Natural killer cell (primary cell): ENCODE results near the gene AKR1C4. TPM values are rescaled to one million over a fixed set of nuclear protein-coding genes. Genes with fewer than 3 reads are reported as not detected.
"Not testable (repeated sequence)": the region's sequence is repeated elsewhere in the genome, so short reads cannot be mapped to it uniquely, and the experiment has no call there.

Experiments used
- ATAC-seq, 3 donors: fragments of 150-1000 bp in 2 of 3; fragments of 200-7000 bp in 1 of 3; cut with Tn5 transposase; 1 replicate in 1 of 3; 2 replicates in 2 of 3; pipeline ENCODE4 v1.10.0; 2021; ENCODE audit warnings: mild to moderate bottlenecking in 2 of 3, moderate library complexity in 2 of 3
- DNase-seq, 2 donors: peaks; one replicate each; pipeline versions ENCODE4 v3.0.0 to v3.0.0-alpha.2; 2013 to 2021; ENCODE audit warnings: mixed read lengths in 1 of 2
- H3K27ac ChIP-seq: one replicate; pipeline ENCODE4 v1.5.1; 2013; ENCODE audit warnings: mild to moderate bottlenecking, low read length
- H3K27me3 ChIP-seq: one replicate; pipeline ENCODE4 v1.6.1; 2013; ENCODE audit warnings: low read length; ENCODE audit not compliant: control insufficient read depth, insufficient read depth
- H3K36me3 ChIP-seq: one replicate; pipeline ENCODE4 v1.6.1; 2013; ENCODE audit warnings: low read length; ENCODE audit not compliant: control insufficient read depth, insufficient read depth
- H3K4me1 ChIP-seq: one replicate; pipeline ENCODE4 v1.6.1; 2013; ENCODE audit warnings: low read length; ENCODE audit not compliant: control insufficient read depth, insufficient read depth
- H3K4me3 ChIP-seq: one replicate; pipeline ENCODE4 v1.5.1; 2013; ENCODE audit warnings: low read length
- H3K9me3 ChIP-seq: one replicate; pipeline ENCODE4 v1.6.1; 2013; ENCODE audit warnings: low read length; ENCODE audit not compliant: control insufficient read depth, insufficient read depth
- H3K27ac Mint-ChIP-seq, 2 donors: one replicate each; pipeline ENCODE4 v1.8.0; 2022; ENCODE audit warnings: mild to moderate bottlenecking in 2 of 2, mixed read lengths in 2 of 2, moderate library complexity in 1 of 2
- H3K27me3 Mint-ChIP-seq, 2 donors: one replicate each; pipeline ENCODE4 v1.8.0; 2022; ENCODE audit warnings: low read depth in 2 of 2, mixed read lengths in 2 of 2
- H3K36me3 Mint-ChIP-seq: one replicate; pipeline ENCODE4 v1.8.0; 2022; ENCODE audit warnings: mixed read lengths
- H3K4me1 Mint-ChIP-seq, 2 donors: one replicate each; pipeline ENCODE4 v1.8.0; 2022; ENCODE audit warnings: mixed read lengths in 2 of 2
- H3K4me3 Mint-ChIP-seq: one replicate; pipeline ENCODE4 v1.8.0; 2022; ENCODE audit warnings: mild to moderate bottlenecking, moderate library complexity, mixed read lengths
- H3K9me3 Mint-ChIP-seq, 2 donors: one replicate each; pipeline ENCODE4 v1.8.0; 2022; ENCODE audit warnings: mixed read lengths in 2 of 2
- CTCF ChIP-seq: fragments of 200-600 bp; IDR thresholded peaks from one replicate; pipeline ENCODE4 v1.8.0; 2022; ENCODE audit warnings: antibody characterized with exemption
- WGBS: methylation state at CpG from one replicate; pipeline ENCODE4 v1.1.7; 2013; ENCODE audit warnings: missing lambda C conversion rate; ENCODE audit not compliant: insufficient coverage; 5-methylcytosine and 5-hydroxymethylcytosine counted together
- intact Hi-C: fragments of 100-400 bp; cut with micrococcal nuclease; formaldehyde crosslinking; loops from one replicate; pipeline ENCODE4 v1.14.2; 2022
- total RNA-seq, 4 donors: library from RNA; stranded (reverse); fragments of 120-200 nt in 1 of 4; gene quantifications; one replicate each; pipeline versions ENCODE4 v1.2.3 to v1.2.4, GENCODE V29; 2013 to 2022

AKR1C4 gene
- total RNA-seq, 3 donors from 2014 or later (not counting 1 experiment from before 2014, with no cell fraction given) = not detected

- Mint-ChIP-seq H3K4me1 (peaks cover 0 to 7% of the 10 kb centered on the region in 2 donors), H3K27me3 (no peaks in the 10 kb centered on the region), H3K9me3 (peaks cover 4 to 25% of the 10 kb centered on the region in 2 donors), H3K36me3 (peaks cover 70% of the 10 kb centered on the region), H3K27ac (no peak overlapping the region), H3K4me3 (no peak overlapping the region)
- Histone ChIP-seq H3K4me3 (no peak overlapping the region), H3K4me1 (no peaks in the 10 kb centered on the region), H3K36me3 (no peaks in the 10 kb centered on the region), H3K27ac (no peak overlapping the region), H3K27me3 (no peaks in the 10 kb centered on the region), H3K9me3 (peaks cover 17% of the 10 kb centered on the region)
- TF ChIP-seq CTCF = no peak
- intact Hi-C loops = no loop called here
- DNase-seq = no peak
- 33% methylated on average over 1 of the region's 1 CpG for WGBS
- ATAC-seq = no peak
Measured at GRCh38 chr10:5165738-5166137, 30.9 kb upstream of the AKR1C4 start.

GRCh38 chr10:5168897-5169420 is 27.7 kb upstream of the AKR1C4 start:
- TF ChIP-seq CTCF = no peak
- no peak for ATAC-seq
- Mint-ChIP-seq H3K36me3 (peaks cover 45% of the 10 kb centered on the region), H3K4me3 (no peak overlapping the region), H3K4me1 (peaks cover 0 to 7% of the 10 kb centered on the region in 2 donors), H3K27me3 (no peaks in the 10 kb centered on the region), H3K27ac (no peak overlapping the region), H3K9me3 (peaks cover 4 to 14% of the 10 kb centered on the region in 2 donors)
- WGBS = 75% methylated on average over 5 of the region's 5 CpGs
- Histone ChIP-seq H3K4me1 (no peaks in the 10 kb centered on the region), H3K27ac (no peak overlapping the region), H3K4me3 (no peak overlapping the region), H3K27me3 (no peaks in the 10 kb centered on the region), H3K9me3 (peaks cover 14% of the 10 kb centered on the region), H3K36me3 (no peaks in the 10 kb centered on the region)
- intact Hi-C loops = no loop called here
- DNase-seq = no peak

DNA sequence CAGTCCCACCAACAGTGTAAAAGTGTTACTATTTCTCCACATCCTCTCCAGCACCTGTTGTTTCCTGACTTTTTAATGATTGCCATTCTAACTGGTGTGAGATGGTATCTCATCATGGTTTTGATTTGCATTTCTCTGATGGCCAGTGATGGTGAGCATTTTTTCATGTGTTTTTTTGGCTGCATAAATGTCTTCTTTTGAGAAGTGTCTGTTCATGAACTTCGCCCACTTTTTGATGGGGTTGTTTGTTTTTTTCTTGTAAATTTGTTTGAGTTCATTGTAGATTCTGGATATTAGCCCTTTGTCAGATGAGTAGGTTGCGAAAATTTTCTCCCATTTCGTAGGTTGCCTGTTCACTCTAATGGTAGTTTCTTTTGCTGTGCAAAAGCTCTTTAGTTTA is 21.1 kb upstream of the AKR1C4 start:
- H3K27me3 Mint-ChIP-seq, H3K27ac ChIP-seq, H3K27me3 ChIP-seq, DNase-seq, H3K4me1 Mint-ChIP-seq, H3K9me3 ChIP-seq, ATAC-seq, intact Hi-C loops, H3K4me1 ChIP-seq, H3K36me3 ChIP-seq, H3K4me3 Mint-ChIP-seq, H3K27ac Mint-ChIP-seq, H3K9me3 Mint-ChIP-seq, H3K36me3 Mint-ChIP-seq, H3K4me3 ChIP-seq: not testable (repeated sequence)
- 100% methylated on average over 1 of the region's 3 CpGs for WGBS

DNA sequence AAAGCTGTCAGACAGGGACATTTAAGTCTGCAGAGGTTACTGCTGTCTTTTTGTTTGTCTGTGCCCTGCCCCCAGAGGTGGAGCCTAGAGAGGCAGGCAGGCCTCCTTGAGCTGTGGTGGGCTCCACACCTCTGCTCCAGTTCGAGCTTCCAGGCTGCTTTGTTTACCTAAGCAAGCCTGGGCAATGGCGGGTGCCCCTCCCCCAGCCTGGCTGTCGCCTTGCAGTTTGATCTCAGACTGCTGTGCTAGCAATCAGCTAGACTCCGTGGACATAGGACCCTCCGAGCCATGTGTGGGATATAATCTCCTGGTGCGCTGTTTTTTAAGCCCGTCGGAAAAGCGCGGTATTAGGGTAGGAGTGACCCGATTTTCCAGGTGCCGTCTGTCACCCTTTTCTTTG is 16.1 kb upstream of the AKR1C4 start:
- intact Hi-C loops = not testable (repeated sequence)

More for the DNA sequence above, 16.1 kb upstream of the AKR1C4 start:
- not testable (repeated sequence) for H3K4me1 ChIP-seq, H3K27ac ChIP-seq, H3K4me3 Mint-ChIP-seq, H3K9me3 ChIP-seq, H3K27ac Mint-ChIP-seq, H3K4me3 ChIP-seq, H3K27me3 Mint-ChIP-seq, H3K4me1 Mint-ChIP-seq, H3K27me3 ChIP-seq, H3K9me3 Mint-ChIP-seq, H3K36me3 ChIP-seq, DNase-seq, ATAC-seq, H3K36me3 Mint-ChIP-seq
- WGBS = 92% methylated on average over 12 of the region's 12 CpGs
